Heart left ventricle (tissue), 13 donors: ENCODE data around the gene CLEC4A.

Experiments
- CTCF ChIP-seq, 12 donors: fragments of 200-600 bp; sonication (generic) in 4 of 12; IDR thresholded peaks; one replicate each; pipeline versions ENCODE4 v1.5.0 to v1.8.0; 2018 to 2022; ENCODE audit warnings: antibody characterized with exemption in 12 of 12, mild to moderate bottlenecking in 5 of 12
- POLR2A ChIP-seq, 2 donors: fragments of 450-650 bp; IDR thresholded peaks; one replicate each; pipeline ENCODE4 v1.6.1; 2017; ENCODE audit warnings: antibody characterized with exemption in 2 of 2, mild to moderate bottlenecking in 2 of 2, moderate library complexity in 2 of 2
- donor health status: ischemic (EF 13 %, LVEDD 7.1; RV severe dilation, severe dysfunction).
- donor health status: DM: no; HTN: yes; CAD: no.
- donor health status: DM: no; HTN: no; CAD: no.
- donor health status: ischemic (EF 25% LVEDD 6.9; RV normal size, moderate dysfunction).
- donor health status: ischemic (EF 25% LVEDD 5.7; RV mildly dilated, moderate dysfunction).
- donor health status: ischemic (EF 35%, LVEDD 5.7; RV mildly dilated, moderate dysfunction).
- donor health status: nonischemic (EF 11% LVEDD 7.7; RV severe dilation, severe dysfunction).
- donor health status: DM: yes; HTN: yes; CAD: no.
- donor health status: PGD.
- donor health status: ischemic (EF 29% LVEDD 5.4; RV normal size, mild dysfunction).
- donor health status: nonischemic (EF 23%, LVEDD 6.1; RV moderate dilation, normal function).

GRCh38 chr12:8127138-8127537 lies 3.7 kb downstream of the CLEC4A start:
- no peak for TF ChIP-seq CTCF (IDR thresholded peaks at IDR 0.05)
- no peak for TF ChIP-seq POLR2A (IDR thresholded peaks at IDR 0.05)
